HepG2 (cell line): ENCODE measurements around the gene CYP4A11. TPM values are rescaled to one million over a fixed set of nuclear protein-coding genes. Genes with fewer than 3 reads are reported as not detected.

Experiments
- ATAC-seq: fragments of 200-7000 bp; cut with Tn5 transposase; 3 replicates; pipeline ENCODE4 v1.9.1; 2020; ENCODE audit warnings: mild to moderate bottlenecking, moderate library complexity
- BruUV-seq: library from RNA; stranded (reverse); fragments of 400-500 nt; replicated peaks from 2 replicates; lab custom pipeline; 2021; lab: Mats Ljungman, UMichigan
- CTCF ChIA-PET: fragments of 300-600 bp; formaldehyde crosslinking; extraction: SDS; loops from one replicate; lab custom pipeline; 2021; ENCODE audit warnings: low total read pairs, inconsistent platforms, low intra/inter-chr PET ratio; lab: Yijun Ruan, JAX
- POLR2A ChIA-PET: fragments of 350-600 bp; sonication (Branson Sonifier 250); formaldehyde crosslinking; loops from one replicate; lab custom pipeline; 2020; ENCODE audit warnings: antibody characterized with exemption, inconsistent platforms; lab: Yijun Ruan, JAX
- DNase-seq: peaks from one replicate; pipeline ENCODE4 v3.0.0-alpha.2; 2015; ENCODE audit warnings: low spot score
- FAIRE-seq: peaks from 3 replicates; lab custom pipeline; 2011; peaks lifted over from hg19 to GRCh38; lab: Jason Lieb, UNC
- H2AFZ ChIP-seq: one replicate; pipeline ENCODE4 v1.6.1; 2011; ENCODE audit warnings: low read length, inconsistent platforms
- H3K27ac ChIP-seq: fragments of 300-600 bp; 3 replicates; pipeline ENCODE4 v1.8.0; 2011; ENCODE audit warnings: mixed run types, mild to moderate bottlenecking, mixed read lengths, low read length, inconsistent platforms; ENCODE audit not compliant: insufficient read depth; ENCODE audit errors: extremely low read length
- H3K27me3 ChIP-seq, 2 experiments: fragments of 200-600 bp in 1 of 2; 2 replicates in 1 of 2; 3 replicates in 1 of 2; pipeline versions ENCODE4 v1.6.0 to v1.8.0; 2011; ENCODE audit warnings: low read length in 2 of 2, mild to moderate bottlenecking in 2 of 2, moderate library complexity in 2 of 2, inconsistent platforms in 1 of 2; ENCODE audit not compliant: insufficient read depth in 2 of 2, control insufficient read depth in 1 of 2
- H3K36me3 ChIP-seq, 2 experiments: fragments of 200-600 bp in 1 of 2; replicated peaks in 1 of 2; 2 replicates in 1 of 2; 3 replicates in 1 of 2; pipeline versions ENCODE4 v1.5.1 to v1.8.0; 2011; ENCODE audit warnings: low read length in 2 of 2, inconsistent platforms in 1 of 2; ENCODE audit not compliant: insufficient read depth in 2 of 2, control insufficient read depth in 1 of 2
- H3K4me1 ChIP-seq: 2 replicates; pipeline ENCODE4 v1.5.1; 2012; ENCODE audit warnings: low read length, inconsistent platforms; ENCODE audit not compliant: insufficient read depth
- H3K4me2 ChIP-seq: 2 replicates; pipeline ENCODE4 v1.6.0; 2011; ENCODE audit warnings: low read depth, low read length, inconsistent platforms
- H3K4me3 ChIP-seq, 3 experiments: fragments of 200-600 bp in 1 of 3; sonication (generic), shearing (Covaris generic) in 1 of 3; replicated peaks in 1 of 3; 2 replicates each; pipeline ENCODE4 v1.5.1; 2011 to 2016; ENCODE audit warnings: low read length in 3 of 3, inconsistent platforms in 2 of 3, low read depth in 2 of 3, mild to moderate bottlenecking in 2 of 3, control low read depth in 1 of 3, mixed read lengths in 1 of 3; ENCODE audit not compliant: insufficient read depth in 1 of 3
- H3K79me2 ChIP-seq: one replicate; pipeline ENCODE4 v1.6.1; 2011; ENCODE audit warnings: low read length, inconsistent platforms; ENCODE audit not compliant: insufficient read depth
- H3K9ac ChIP-seq: 2 replicates; pipeline ENCODE4 v1.6.0; 2011; ENCODE audit warnings: mild to moderate bottlenecking, low read depth, low read length, inconsistent platforms; ENCODE audit not compliant: insufficient read depth
- H3K9me3 ChIP-seq: 2 replicates; pipeline ENCODE4 v1.5.1; 2012; ENCODE audit warnings: mild to moderate bottlenecking, low read length
- H4K20me1 ChIP-seq: 2 replicates; pipeline ENCODE4 v1.6.0; 2011; ENCODE audit warnings: inconsistent platforms, mild to moderate bottlenecking, low read length, moderate library complexity; ENCODE audit not compliant: insufficient read depth
- AHR ChIP-seq: IDR thresholded peaks from 2 replicates; pipeline ENCODE4 v1.6.1; 2018; ENCODE audit warnings: missing genetic modification reagents, missing compliant biosample characterization
- MEIS2 ChIP-seq: sonication (generic); formaldehyde crosslinking; IDR thresholded peaks from 2 replicates; pipeline ENCODE4 v1.9.0; 2021; ENCODE audit warnings: mild to moderate bottlenecking, missing genetic modification reagents
- RORA ChIP-seq: sonication (generic); formaldehyde crosslinking; IDR thresholded peaks from 2 replicates; pipeline ENCODE4 v1.5.0; 2020; ENCODE audit warnings: mild to moderate bottlenecking, missing genetic modification reagents, moderate library complexity
- TOE1 ChIP-seq: sonication (generic); formaldehyde crosslinking; IDR thresholded peaks from 2 replicates; pipeline ENCODE4 v1.4.0; 2020; ENCODE audit warnings: mild to moderate bottlenecking, missing genetic modification reagents
- XBP1 ChIP-seq: sonication (generic); formaldehyde crosslinking; IDR thresholded peaks from 2 replicates; pipeline ENCODE4 v1.5.0; 2020; ENCODE audit warnings: missing genetic modification reagents
- ZFP90 ChIP-seq: sonication (generic); formaldehyde crosslinking; IDR thresholded peaks from 2 replicates; pipeline ENCODE4 v1.8.0; 2022; ENCODE audit warnings: missing genetic modification reagents, mild to moderate bottlenecking, inconsistent platforms, borderline replicate concordance
- ZNF441 ChIP-seq: sonication (generic); formaldehyde crosslinking; IDR thresholded peaks from 2 replicates; pipeline ENCODE4 v1.7.0; 2021; ENCODE audit warnings: missing genetic modification reagents, borderline replicate concordance
- ZNF460 ChIP-seq: sonication (generic); formaldehyde crosslinking; IDR thresholded peaks from 2 replicates; pipeline ENCODE4 v1.5.1; 2020; ENCODE audit warnings: missing genetic modification reagents, mild to moderate bottlenecking, borderline replicate concordance
- ZSCAN20 ChIP-seq: sonication (generic); formaldehyde crosslinking; IDR thresholded peaks from 2 replicates; pipeline ENCODE4 v1.4.0; 2020; ENCODE audit warnings: missing genetic modification reagents, mild to moderate bottlenecking, borderline replicate concordance
- WGBS: methylation state at CpG from one replicate; pipeline ENCODE4 v1.1.6; 2017; ENCODE audit warnings: low lambda C conversion rate; 5-methylcytosine and 5-hydroxymethylcytosine counted together
- in situ Hi-C: cut with HindIII; loops from 2 replicates; pipeline ENCODE4 v1.10.0; 2017; ENCODE audit warnings: low pct_unique_long_range_greater_than_20kb; ENCODE audit not compliant: extremely low pct_ligation_motif_present
- intact Hi-C: fragments of 100-400 bp; cut with micrococcal nuclease; formaldehyde crosslinking; loops from one replicate; pipeline ENCODE4 v1.10.0; 2022; ENCODE audit not compliant: unreplicated experiment
- polyA plus RNA-seq, 8 experiments: library from polyadenylated mRNA; depleted of rRNA in 3 of 8; stranded (reverse) in 7 of 8; unstranded in 1 of 8; fragments of >200 nt; fragmentation: Illumina TruSeq in 4 of 8; extraction: Trizol in 4 of 8; gene quantifications; 2 replicates each; pipeline versions ENCODE4 v1.2.1 to v1.2.3, GENCODE V29; 2011 to 2016; ENCODE audit warnings: low read depth in 4 of 8, missing spikeins in 1 of 8, mixed read lengths in 1 of 8; ENCODE audit not compliant: insufficient read depth in 1 of 8
- total RNA-seq, 5 experiments: library from RNA; depleted of rRNA; stranded (reverse); fragments of >200 nt; fragmentation: Illumina TruSeq; extraction: Trizol; gene quantifications; 2 replicates each; pipeline ENCODE4 v1.2.3, GENCODE V29; 2016; ENCODE audit warnings: low read depth in 1 of 5
- TF ChIP-seq, protein P1 (sequence below): sonication (generic); formaldehyde crosslinking; conservative IDR thresholded peaks from 2 replicates; pipeline ENCODE4 v1.8.0; 2022; ENCODE audit warnings: missing genetic modification reagents
- TF ChIP-seq, protein P2 (sequence below): IDR thresholded peaks from 2 replicates; pipeline ENCODE4 v1.6.1; 2018; ENCODE audit warnings: missing genetic modification reagents, mild to moderate bottlenecking, missing compliant biosample characterization
- TF ChIP-seq, protein P3 (sequence below): sonication (generic); formaldehyde crosslinking; IDR thresholded peaks from 2 replicates; pipeline ENCODE4 v1.8.1; 2023; ENCODE audit warnings: mild to moderate bottlenecking, moderate library complexity, missing genetic modification reagents
- TF ChIP-seq, protein P4 (sequence below): sonication (generic); formaldehyde crosslinking; IDR thresholded peaks from 2 replicates; pipeline ENCODE4 v1.4.0; 2020; ENCODE audit warnings: low read depth, missing genetic modification reagents
- TF ChIP-seq, protein P5 (sequence below): sonication (generic); formaldehyde crosslinking; IDR thresholded peaks from 2 replicates; pipeline ENCODE4 v1.9.0; 2021; ENCODE audit warnings: missing genetic modification reagents, mild to moderate bottlenecking, borderline replicate concordance

Gene CYP4A11
- total and polyA plus RNA-seq, 2 of the 13 experiments (the other 11 are each of a cell fraction or from before 2014, with no cell fraction given), result not detected

DNA sequence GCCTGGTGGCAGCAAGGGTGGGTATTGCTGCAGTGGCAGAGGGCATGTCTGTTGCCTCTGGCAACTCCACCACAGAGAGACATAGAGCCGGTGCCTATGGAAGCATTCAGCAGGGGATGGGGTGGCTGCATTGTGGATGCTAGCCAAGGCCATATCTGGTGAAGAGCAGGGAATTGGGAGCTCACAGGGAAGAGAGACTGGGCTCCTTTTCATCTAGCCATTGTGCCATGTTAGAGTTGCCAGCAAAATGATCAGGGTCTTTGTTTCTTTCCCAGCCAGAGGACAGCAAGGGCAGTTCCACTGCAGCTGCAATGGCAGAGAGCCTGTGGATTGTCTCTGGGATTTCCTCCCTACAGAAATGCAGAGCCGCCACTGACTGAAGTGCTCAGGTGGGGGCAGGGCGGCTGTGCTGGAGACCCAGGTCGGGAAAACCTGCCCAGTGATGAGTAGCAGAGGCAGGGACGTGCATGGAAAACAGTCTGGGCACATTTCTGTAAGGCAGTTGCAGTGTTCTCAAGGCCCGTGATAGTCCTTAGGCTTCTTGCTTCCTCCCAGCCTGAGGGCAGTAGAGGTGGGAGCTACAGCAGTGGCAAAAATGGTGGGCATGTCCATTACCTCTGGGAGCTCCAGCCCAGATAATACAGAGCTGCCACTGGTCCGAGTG lies 42.0 kb upstream of the CYP4A11 start:
- WGBS, result 5% methylated on average over 6 of the region's 7 CpGs
- H3K27ac ChIP-seq, result no peak overlapping the region
- H3K9ac ChIP-seq, result no peak overlapping the region
- CTCF ChIA-PET, result no interaction called here
- intact Hi-C loops, result no loop called here
- H3K79me2 ChIP-seq, result no peaks in the 10 kb centered on the region
- H3K27me3 ChIP-seq, result no peaks in the 10 kb centered on the region; a peak in 2 of 5 replicates
- no peaks in the 10 kb centered on the region for H3K9me3 ChIP-seq
- ATAC-seq (no peak), FAIRE-seq (no peak), DNase-seq (no peak)
- no peaks in the 10 kb centered on the region for H3K4me1 ChIP-seq
- BruUV-seq, result no TSS peak
- no peak overlapping the region for H3K4me3 ChIP-seq
- POLR2A ChIA-PET, result no interaction called here
- in situ Hi-C loops, result no loop called here
- H3K36me3 ChIP-seq, result no peaks in the 10 kb centered on the region
- H2AFZ ChIP-seq, result no peak overlapping the region
- no peaks in the 10 kb centered on the region for H4K20me1 ChIP-seq
- H3K4me2 ChIP-seq, result no peak overlapping the region
- no peak for TF ChIP-seq ZNF441 (CRISPR knock-in tag)
- TF ChIP-seq, protein P1, sequence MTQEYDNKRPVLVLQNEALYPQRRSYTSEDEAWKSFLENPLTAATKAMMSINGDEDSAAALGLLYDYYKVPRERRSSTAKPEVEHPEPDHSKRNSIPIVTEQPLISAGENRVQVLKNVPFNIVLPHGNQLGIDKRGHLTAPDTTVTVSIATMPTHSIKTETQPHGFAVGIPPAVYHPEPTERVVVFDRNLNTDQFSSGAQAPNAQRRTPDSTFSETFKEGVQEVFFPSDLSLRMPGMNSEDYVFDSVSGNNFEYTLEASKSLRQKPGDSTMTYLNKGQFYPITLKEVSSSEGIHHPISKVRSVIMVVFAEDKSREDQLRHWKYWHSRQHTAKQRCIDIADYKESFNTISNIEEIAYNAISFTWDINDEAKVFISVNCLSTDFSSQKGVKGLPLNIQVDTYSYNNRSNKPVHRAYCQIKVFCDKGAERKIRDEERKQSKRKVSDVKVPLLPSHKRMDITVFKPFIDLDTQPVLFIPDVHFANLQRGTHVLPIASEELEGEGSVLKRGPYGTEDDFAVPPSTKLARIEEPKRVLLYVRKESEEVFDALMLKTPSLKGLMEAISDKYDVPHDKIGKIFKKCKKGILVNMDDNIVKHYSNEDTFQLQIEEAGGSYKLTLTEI (CRISPR knock-in tag), result no peak
- TF ChIP-seq MEIS2 (CRISPR knock-in tag), result no peak
- TF ChIP-seq, protein P2, sequence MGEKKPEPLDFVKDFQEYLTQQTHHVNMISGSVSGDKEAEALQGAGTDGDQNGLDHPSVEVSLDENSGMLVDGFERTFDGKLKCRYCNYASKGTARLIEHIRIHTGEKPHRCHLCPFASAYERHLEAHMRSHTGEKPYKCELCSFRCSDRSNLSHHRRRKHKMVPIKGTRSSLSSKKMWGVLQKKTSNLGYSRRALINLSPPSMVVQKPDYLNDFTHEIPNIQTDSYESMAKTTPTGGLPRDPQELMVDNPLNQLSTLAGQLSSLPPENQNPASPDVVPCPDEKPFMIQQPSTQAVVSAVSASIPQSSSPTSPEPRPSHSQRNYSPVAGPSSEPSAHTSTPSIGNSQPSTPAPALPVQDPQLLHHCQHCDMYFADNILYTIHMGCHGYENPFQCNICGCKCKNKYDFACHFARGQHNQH (CRISPR knock-in tag), result no peak
- TF ChIP-seq RORA (CRISPR knock-in tag), result no peak
- TF ChIP-seq AHR (CRISPR knock-in tag), result no peak
- TF ChIP-seq, protein P3, sequence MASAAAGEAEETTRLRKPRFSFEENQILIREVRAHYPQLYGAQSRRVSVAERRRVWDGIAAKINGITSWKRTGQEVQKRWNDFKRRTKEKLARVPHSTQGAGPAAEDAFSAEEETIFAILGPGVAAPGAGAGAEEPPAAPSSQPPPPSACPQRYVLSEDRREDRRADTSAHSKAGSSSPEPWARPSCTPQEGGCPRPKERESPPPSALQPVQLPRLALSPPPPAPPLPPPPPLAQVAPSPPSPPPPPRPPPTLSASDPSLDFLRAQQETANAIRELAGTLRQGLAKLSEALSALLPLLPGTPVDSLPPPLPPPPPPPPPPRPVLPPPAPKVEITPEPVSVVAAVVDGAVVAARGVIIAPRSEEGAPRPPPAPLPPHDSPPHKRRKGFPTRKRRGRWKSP, result no peak
- TF ChIP-seq ZSCAN20 (CRISPR knock-in tag), result no peak
- TF ChIP-seq, protein P4, sequence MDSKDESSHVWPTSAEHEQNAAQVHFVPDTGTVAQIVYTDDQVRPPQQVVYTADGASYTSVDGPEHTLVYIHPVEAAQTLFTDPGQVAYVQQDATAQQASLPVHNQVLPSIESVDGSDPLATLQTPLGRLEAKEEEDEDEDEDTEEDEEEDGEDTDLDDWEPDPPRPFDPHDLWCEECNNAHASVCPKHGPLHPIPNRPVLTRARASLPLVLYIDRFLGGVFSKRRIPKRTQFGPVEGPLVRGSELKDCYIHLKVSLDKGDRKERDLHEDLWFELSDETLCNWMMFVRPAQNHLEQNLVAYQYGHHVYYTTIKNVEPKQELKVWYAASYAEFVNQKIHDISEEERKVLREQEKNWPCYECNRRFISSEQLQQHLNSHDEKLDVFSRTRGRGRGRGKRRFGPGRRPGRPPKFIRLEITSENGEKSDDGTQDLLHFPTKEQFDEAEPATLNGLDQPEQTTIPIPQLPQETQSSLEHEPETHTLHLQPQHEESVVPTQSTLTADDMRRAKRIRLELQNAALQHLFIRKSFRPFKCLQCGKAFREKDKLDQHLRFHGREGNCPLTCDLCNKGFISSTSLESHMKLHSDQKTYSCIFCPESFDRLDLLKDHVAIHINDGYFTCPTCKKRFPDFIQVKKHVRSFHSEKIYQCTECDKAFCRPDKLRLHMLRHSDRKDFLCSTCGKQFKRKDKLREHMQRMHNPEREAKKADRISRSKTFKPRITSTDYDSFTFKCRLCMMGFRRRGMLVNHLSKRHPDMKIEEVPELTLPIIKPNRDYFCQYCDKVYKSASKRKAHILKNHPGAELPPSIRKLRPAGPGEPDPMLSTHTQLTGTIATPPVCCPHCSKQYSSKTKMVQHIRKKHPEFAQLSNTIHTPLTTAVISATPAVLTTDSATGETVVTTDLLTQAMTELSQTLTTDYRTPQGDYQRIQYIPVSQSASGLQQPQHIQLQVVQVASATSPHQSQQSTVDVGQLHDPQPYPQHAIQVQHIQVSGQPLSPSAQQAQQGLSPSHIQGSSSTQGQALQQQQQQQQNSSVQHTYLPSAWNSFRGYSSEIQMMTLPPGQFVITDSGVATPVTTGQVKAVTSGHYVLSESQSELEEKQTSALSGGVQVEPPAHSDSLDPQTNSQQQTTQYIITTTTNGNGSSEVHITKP (CRISPR knock-in tag), result no peak
- no peak for TF ChIP-seq TOE1 (CRISPR knock-in tag)
- no peak for TF ChIP-seq XBP1 (CRISPR knock-in tag)
- TF ChIP-seq ZNF460 (CRISPR knock-in tag), result no peak
- no peak for TF ChIP-seq ZFP90
- TF ChIP-seq, protein P5, sequence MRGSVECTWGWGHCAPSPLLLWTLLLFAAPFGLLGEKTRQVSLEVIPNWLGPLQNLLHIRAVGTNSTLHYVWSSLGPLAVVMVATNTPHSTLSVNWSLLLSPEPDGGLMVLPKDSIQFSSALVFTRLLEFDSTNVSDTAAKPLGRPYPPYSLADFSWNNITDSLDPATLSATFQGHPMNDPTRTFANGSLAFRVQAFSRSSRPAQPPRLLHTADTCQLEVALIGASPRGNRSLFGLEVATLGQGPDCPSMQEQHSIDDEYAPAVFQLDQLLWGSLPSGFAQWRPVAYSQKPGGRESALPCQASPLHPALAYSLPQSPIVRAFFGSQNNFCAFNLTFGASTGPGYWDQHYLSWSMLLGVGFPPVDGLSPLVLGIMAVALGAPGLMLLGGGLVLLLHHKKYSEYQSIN (CRISPR knock-in tag), result no peak
